Heart right ventricle (tissue), 16 donors: ENCODE measurements around the gene DLGAP1. TPM values are rescaled to one million over a fixed set of nuclear protein-coding genes. Genes with fewer than 3 reads are reported as not detected.

Experiments used
- ATAC-seq, 8 donors: fragments of 200-7000 bp; cut with Tn5 transposase; one replicate each; pipeline ENCODE4 v1.9.1; 2020; ENCODE audit warnings: mild to moderate bottlenecking in 8 of 8, moderate library complexity in 8 of 8, moderate number of reproducible peaks in 1 of 8
- DNase-seq, 2 donors: peaks; one replicate each; pipeline ENCODE4 v3.0.0-alpha.2; 2020
- H3K27ac ChIP-seq, 10 donors: fragments of 200-600 bp; sonication (generic) in 2 of 10; one replicate each; pipeline versions ENCODE4 v1.5.0 to v1.8.0; 2020 to 2022; ENCODE audit warnings: mild to moderate bottlenecking in 3 of 10
- H3K27me3 ChIP-seq, 7 donors: fragments of 200-600 bp; one replicate each; pipeline ENCODE4 v1.8.0; 2021 to 2022; ENCODE audit warnings: mild to moderate bottlenecking in 2 of 7
- H3K36me3 ChIP-seq, 9 donors: fragments of 200-600 bp; sonication (generic) in 1 of 9; one replicate each; pipeline versions ENCODE4 v1.5.0 to v1.8.0; 2020 to 2022; ENCODE audit warnings: mild to moderate bottlenecking in 2 of 9
- H3K4me1 ChIP-seq, 9 donors: fragments of 200-600 bp; sonication (generic) in 1 of 9; one replicate each; pipeline versions ENCODE4 v1.5.0 to v1.8.0; 2020 to 2022; ENCODE audit warnings: mild to moderate bottlenecking in 4 of 9
- H3K4me3 ChIP-seq, 10 donors: fragments of 200-600 bp; sonication (generic) in 2 of 10; one replicate each; pipeline versions ENCODE4 v1.5.0 to v1.8.0; 2020 to 2022; ENCODE audit warnings: mild to moderate bottlenecking in 7 of 10, moderate library complexity in 2 of 10
- H3K9me3 ChIP-seq, 11 donors: fragments of 200-600 bp in 10 of 11; sonication (generic) in 2 of 11; one replicate each; pipeline versions ENCODE4 v1.5.0 to v1.8.0; 2013 to 2022; ENCODE audit warnings: mild to moderate bottlenecking in 2 of 11, control low read depth in 1 of 11, moderate library complexity in 1 of 11
- WGBS, 2 donors: extraction: QIAGEN DNeasy Blood & Tissue Kit; methylation state at CpG; one replicate each; pipeline ENCODE4 v1.1.7; 2013; ENCODE audit warnings: inconsistent platforms in 1 of 2; 5-methylcytosine and 5-hydroxymethylcytosine counted together
- intact Hi-C, 10 donors: fragments of 100-400 bp; cut with DNase I; formaldehyde crosslinking; loops; one replicate each; pipeline versions ENCODE4 v1.11.1 to v1.14.2; 2022
- polyA plus RNA-seq, 2 donors: library from polyadenylated mRNA; stranded (reverse); fragments of 200-250 nt; gene quantifications; one replicate each; pipeline ENCODE4 v1.2.3, GENCODE V29; 2013
- total RNA-seq, 10 donors: library from RNA; stranded (reverse); fragmentation: NEBNext Ultra II Directional in 3 of 10; extraction: Animal tissue kit (Norgen Biotek cat#: 25700) in 3 of 10; gene quantifications; one replicate each; pipeline versions ENCODE4 v1.2.1 to v1.2.4, GENCODE V29; 2021 to 2023
- TF ChIP-seq, protein P1 (sequence below), 9 donors: fragments of 200-600 bp; sonication (generic) in 2 of 9; IDR thresholded peaks; one replicate each; pipeline versions ENCODE4 v1.5.0 to v1.8.0; 2021 to 2022; ENCODE audit warnings: antibody characterized with exemption in 9 of 9, mild to moderate bottlenecking in 5 of 9, moderate library complexity in 1 of 9
- donor health status: Arrhythmogenic right ventricular cardiomyopathy.
- donor health status: ischemic (EF 13 %, LVEDD 7.1; RV severe dilation, severe dysfunction).
- donor health status: healthy with polysubstance abuse.
- donor health status: DM: no; HTN: yes; CAD: no.
- donor health status: DM: no; HTN: no; CAD: no.
- donor health status: ischemic (EF 25% LVEDD 6.9; RV normal size, moderate dysfunction).
- donor health status: ischemic (EF 25% LVEDD 5.7; RV mildly dilated, moderate dysfunction).
- donor health status: healthy.
- donor health status: DM: yes; HTN: yes; CAD: no.
- donor health status: Ischemic cardiomyopathy.
- donor health status: ischemic (EF 35%, LVEDD 5.7; RV mildly dilated, moderate dysfunction).
- donor health status: nonischemic (EF 11% LVEDD 7.7; RV severe dilation, severe dysfunction).
- donor health status: DM: yes; HTN: yes; CAD: no.
- donor health status: PGD.
- donor health status: ischemic (EF 29% LVEDD 5.4; RV normal size, mild dysfunction).
- donor health status: nonischemic (EF 23%, LVEDD 6.1; RV moderate dilation, normal function).

Gene DLGAP1
- total and polyA plus RNA-seq, 12 donors = 0.07 to 7.2 (median 1.0) TPM; not detected in 2

DNA sequence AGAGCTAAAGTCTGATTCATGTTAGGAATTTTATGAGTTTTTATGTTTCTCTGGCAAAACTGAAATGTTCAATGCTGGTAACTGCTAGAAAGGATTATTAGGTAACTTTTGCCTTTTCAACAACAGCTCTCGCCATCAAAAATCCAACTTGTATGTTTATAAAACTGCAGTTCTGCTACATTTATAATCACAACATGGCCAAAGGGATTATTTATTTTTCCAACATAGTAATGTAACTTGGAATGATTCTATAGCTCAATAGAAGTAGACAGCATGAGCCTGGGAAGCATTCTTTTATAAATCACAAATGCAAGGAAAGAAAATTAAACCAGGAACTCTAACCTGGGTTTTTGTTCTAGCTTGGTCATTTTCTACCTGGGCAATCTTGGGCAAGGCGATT lies 534.3 kb downstream of the DLGAP1 start:
- DNase-seq (no peak), ATAC-seq (no peak)
- H3K36me3 ChIP-seq = no peaks in the 10 kb centered on the region
- H3K9me3 ChIP-seq = no peaks in the 10 kb centered on the region
- 92 to 95% methylated on average over 2 of the region's 2 CpGs for WGBS, 2 donors
- no peak overlapping the region for H3K27ac ChIP-seq
- H3K4me3 ChIP-seq = no peak overlapping the region
- peaks cover 0 to 59% (median 10%) of the 10 kb centered on the region in 9 donors for H3K4me1 ChIP-seq
- H3K27me3 ChIP-seq = no peaks in the 10 kb centered on the region
- TF ChIP-seq, protein P1, sequence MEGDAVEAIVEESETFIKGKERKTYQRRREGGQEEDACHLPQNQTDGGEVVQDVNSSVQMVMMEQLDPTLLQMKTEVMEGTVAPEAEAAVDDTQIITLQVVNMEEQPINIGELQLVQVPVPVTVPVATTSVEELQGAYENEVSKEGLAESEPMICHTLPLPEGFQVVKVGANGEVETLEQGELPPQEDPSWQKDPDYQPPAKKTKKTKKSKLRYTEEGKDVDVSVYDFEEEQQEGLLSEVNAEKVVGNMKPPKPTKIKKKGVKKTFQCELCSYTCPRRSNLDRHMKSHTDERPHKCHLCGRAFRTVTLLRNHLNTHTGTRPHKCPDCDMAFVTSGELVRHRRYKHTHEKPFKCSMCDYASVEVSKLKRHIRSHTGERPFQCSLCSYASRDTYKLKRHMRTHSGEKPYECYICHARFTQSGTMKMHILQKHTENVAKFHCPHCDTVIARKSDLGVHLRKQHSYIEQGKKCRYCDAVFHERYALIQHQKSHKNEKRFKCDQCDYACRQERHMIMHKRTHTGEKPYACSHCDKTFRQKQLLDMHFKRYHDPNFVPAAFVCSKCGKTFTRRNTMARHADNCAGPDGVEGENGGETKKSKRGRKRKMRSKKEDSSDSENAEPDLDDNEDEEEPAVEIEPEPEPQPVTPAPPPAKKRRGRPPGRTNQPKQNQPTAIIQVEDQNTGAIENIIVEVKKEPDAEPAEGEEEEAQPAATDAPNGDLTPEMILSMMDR (IDR thresholded peaks at IDR 0.05) = no peak
- intact Hi-C loops = loop anchor here in 2 of 10 donors (10.0 kb wide), 2 partner anchors 64 to 74 kb away; no protein-coding TSS in a partner anchor

DNA sequence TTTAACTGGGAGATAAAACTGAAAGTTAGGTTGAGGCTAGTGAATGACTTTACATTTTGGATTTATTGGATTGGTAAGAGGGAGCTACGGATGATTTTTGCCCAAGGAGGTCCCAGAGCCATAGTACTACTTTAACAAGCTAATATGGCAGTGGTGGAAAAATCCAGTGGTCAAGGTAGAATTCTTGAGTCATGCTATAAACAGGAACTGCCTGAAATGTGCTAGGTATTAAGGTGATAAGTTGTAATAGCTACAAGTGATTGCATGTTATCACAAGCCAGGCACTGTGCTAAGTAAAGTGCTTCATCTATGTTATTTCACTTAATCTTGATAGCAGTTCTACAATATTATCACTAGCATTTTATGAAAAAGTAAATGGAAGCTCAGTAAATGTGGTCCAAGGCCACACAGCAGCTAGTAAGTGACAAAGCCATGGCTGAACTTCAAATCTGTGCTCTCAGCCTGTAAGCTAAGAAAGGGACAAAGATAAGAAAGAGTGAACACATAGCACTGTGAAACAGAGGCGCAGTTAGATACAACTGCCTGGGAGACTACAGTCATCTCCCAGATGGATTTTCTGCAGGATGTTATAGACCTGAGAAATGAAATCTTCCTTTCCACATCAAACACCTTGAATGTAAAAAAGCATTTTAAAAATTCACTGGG lies 535.6 kb downstream of the DLGAP1 start:
- 73 to 74% methylated on average over 2 of the region's 2 CpGs for WGBS, 2 donors
- peaks cover 0 to 60% (median 12%) of the 10 kb centered on the region in 9 donors for H3K4me1 ChIP-seq
- intact Hi-C loops = loop anchor here in 3 of 10 donors (5.0 to 10.0 kb wide), 3 partner anchors 53 to 75 kb away; no protein-coding TSS in a partner anchor

DNA sequence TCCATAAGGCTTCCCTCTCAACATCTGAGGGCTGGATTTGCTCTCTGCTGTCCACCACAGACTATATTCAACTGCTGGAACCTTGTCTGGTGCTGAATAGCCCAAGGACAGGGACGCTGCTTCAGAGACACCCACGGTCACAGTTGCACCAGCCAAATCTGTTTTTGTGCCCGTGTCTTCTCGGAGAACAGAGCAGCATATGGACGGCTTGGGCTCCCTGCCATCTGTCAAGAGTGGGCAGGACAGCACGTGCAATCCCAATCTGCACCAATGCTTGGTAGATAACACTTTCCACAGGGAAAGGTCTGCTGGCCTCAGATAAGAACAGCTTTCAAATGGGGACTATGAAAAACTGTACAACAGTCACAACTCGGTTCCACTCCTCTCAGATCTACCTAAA lies 539.0 kb downstream of the DLGAP1 start:
- 26 to 48% methylated on average over 7 of the region's 7 CpGs for WGBS, 2 donors
- Histone ChIP-seq H3K27ac (peak overlapping the region in 2 of 10 donors; percentile 25 to 38), H3K36me3 (no peaks in the 10 kb centered on the region), H3K9me3 (no peaks in the 10 kb centered on the region), H3K4me3 (no peak overlapping the region), H3K4me1 (peaks cover 0 to 74% (median 19%) of the 10 kb centered on the region in 9 donors), H3K27me3 (no peaks in the 10 kb centered on the region)
- ATAC-seq (peak in 5 of 8 donors; percentile 32 to 73 (median 61)), DNase-seq (peak; percentile 17 to 21)
- intact Hi-C loops = loop anchor here in 1 of 10 donors (5.0 kb wide), 1 partner anchor 56 kb away; no protein-coding TSS in a partner anchor
- TF ChIP-seq, protein P1 (IDR thresholded peaks at IDR 0.05) = no peak

More for the DNA sequence above, 535.6 kb downstream of the DLGAP1 start:
- no peaks in the 10 kb centered on the region for H3K36me3 ChIP-seq
- H3K9me3 ChIP-seq = no peaks in the 10 kb centered on the region
- TF ChIP-seq, protein P1 (IDR thresholded peaks at IDR 0.05) = no peak
- peak in 1 of 2 donors; percentile 8 for DNase-seq
- H3K27ac ChIP-seq = peak overlapping the region in 3 of 10 donors; percentile 23 to 57 (median 39)
- H3K4me3 ChIP-seq = no peak overlapping the region
- ATAC-seq = peak in 6 of 8 donors; percentile 68 to 91 (median 76)
- no peaks in the 10 kb centered on the region for H3K27me3 ChIP-seq

DNA sequence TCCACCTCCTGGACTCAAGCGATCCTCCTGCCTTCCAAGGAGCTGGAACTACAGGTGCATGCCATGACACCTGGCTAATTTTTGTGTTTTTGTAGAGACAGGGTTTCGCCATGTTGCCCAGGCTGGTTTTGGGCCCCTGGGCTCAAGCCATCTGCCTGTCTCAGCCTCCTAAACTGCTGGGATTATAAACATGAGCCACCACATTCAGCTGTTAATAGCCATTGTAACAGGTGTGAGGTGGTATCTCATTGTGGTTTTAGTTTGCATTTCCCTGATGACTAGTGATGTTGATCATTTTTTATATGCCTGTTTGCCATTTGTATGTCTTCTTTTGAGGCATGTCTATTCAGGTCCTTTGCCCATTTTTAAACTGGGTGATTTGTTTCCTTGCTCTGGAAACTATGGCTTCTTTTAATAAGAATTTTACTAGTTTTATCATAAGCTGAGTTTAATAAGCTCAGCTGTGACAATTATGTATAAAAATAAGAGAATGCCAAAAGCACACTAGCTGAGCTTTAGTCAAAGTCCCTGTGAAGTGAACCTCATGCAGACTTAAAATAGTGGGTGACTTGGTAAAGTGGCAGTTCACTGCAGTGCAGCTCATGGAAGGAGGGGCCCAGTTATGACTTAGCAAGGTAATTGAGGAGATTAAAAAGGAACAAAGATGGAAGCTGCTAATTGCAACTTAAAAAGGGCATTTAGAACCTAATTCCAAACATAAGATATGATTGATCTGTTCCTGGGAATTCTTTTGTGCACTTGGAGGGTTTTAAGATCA lies 540.1 kb downstream of the DLGAP1 start:
- Histone ChIP-seq H3K36me3 (no peaks in the 10 kb centered on the region), H3K4me3 (peak overlapping the region in 1 of 10 donors; percentile 18), H3K4me1 (peaks cover 0 to 77% (median 21%) of the 10 kb centered on the region in 9 donors), H3K9me3 (no peaks in the 10 kb centered on the region), H3K27ac (peak overlapping the region in 1 of 10 donors; percentile 12), H3K27me3 (no peaks in the 10 kb centered on the region)
- DNase-seq (no peak), ATAC-seq (peak in 2 of 8 donors; percentile 46 to 60)
- intact Hi-C loops = loop anchor here in 1 of 10 donors (5.0 kb wide), 1 partner anchor 57 kb away; no protein-coding TSS in a partner anchor
- 96 to 99% methylated on average over 2 of the region's 2 CpGs for WGBS, 2 donors
- TF ChIP-seq, protein P1 (IDR thresholded peaks at IDR 0.05) = no peak
